Epidermal melanocyte (primary cell): ENCODE results near the gene MRPS2.
"Not testable (repeated sequence)": the region's sequence is repeated elsewhere in the genome, so short reads cannot be mapped to it uniquely, and the experiment has no call there.

Experiments used
- DNase-seq: peaks from one replicate; pipeline ENCODE4 v3.0.0; 2011; ENCODE audit warnings: low spot score; ENCODE audit not compliant: insufficient read length

The MRPS2 gene

DNA sequence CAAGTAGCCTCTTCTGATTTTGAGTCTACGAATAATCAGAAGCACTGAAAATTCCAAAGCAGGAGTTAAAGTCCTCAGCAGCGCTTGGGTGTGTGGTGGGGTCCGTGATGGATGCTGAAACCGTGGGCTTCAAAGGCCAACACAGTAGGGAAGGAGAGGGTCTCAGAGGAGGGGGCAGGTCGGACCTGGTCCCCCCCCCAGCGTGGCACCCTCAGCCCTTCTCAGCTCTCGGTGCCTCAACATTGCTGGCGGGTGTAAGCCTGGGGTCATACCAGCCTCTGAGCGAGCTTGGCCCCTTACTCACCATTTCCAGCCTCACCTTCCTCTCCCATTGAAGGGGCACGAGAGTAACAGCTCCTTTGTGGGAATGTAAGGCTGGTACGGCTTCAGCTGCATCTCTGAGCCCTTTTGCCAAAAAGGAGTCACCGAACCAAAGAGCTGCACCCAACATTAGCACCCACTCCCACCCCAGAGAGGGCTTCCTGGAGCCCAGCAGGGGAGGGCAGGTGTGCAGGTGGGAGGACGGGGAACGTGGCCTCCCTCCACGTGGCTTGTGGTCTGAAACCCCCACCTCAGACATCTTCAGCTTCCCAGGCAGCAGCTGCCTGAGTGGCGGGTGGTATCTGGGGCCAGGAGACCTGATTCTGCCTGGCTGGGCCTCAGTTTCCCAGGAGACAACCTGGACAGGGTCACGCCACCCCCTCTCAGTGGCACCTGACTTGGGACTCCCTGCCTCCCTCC is 14.0 kb downstream of the MRPS2 start:
- DNase-seq = no peak

DNA sequence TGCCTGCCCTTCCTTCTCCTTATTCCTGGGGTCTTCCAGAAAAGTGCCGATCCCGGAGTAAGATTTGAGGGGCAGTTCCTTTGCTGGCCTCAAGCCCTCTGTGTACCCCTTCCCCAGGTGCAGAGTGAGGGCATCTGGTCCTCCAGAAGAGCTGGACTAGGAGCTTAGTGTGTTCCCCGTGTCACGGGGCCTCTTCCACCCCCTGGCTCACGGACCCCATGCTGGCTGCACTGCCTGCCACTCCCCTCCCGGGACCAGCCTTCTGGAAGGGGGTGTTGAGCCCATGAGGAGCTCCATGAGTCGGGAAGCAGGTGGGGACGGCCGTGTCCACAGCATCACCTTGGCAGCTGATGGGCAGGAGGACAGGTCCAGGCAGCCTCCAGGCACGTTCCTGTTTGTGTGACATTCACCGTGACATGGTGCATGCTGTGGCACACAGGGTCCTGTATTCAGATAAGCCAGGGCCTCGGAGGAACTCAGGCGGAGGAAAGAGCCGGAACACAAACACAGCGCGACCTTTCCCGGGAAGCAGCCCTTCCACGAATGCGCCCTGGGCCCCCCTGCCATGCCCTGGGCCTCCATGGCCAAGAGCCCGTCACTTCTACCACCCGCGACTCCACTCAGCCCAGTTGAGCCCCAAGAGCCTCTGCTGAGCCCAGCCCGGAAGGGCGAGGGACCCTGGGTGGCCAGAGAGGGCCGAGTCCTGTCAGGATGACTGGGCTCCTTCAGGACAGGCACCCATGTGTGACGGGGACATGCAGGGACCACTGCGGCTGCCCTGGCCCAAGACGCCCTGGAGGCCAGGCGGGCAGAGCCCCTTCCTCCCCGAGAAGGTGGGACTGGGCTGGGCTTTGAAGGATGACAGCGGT is 14.8 kb downstream of the MRPS2 start:
- no peak for DNase-seq

DNA sequence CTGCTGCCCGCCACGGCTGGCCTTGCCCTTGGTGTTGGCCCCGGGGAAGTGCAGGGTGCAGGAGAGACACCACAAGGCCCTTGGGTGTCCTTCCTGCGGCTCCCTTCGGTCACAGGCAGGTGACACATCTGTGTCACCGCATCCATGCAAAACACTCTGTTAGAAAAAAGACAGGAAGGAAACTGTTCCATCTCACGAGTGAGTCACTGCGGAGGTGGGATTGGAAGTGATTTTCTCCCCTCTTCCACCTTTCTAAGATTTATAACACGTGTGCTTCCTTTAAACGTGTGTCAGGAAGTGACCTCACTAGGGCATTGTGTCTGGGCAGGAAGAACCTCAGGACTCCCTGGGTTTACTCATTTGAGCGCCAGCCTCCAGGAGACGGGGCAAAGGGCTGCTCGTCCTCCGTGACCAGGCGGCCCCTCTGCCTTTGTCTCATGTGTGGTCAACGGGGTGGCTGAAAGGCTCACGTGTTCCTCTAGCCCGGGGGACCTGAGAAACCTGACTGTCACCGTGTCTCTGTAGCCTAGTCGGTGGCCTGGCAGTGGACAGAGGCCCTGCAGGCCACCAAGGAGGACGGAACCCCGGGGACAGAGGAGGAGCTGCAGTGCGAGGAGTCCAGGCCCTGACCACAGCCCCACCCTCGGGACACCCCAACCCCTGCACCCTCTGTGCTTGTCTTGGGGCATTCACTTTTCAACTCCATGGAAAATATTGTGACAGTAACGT is 15.8 kb downstream of the MRPS2 start:
- no peak for DNase-seq

DNA sequence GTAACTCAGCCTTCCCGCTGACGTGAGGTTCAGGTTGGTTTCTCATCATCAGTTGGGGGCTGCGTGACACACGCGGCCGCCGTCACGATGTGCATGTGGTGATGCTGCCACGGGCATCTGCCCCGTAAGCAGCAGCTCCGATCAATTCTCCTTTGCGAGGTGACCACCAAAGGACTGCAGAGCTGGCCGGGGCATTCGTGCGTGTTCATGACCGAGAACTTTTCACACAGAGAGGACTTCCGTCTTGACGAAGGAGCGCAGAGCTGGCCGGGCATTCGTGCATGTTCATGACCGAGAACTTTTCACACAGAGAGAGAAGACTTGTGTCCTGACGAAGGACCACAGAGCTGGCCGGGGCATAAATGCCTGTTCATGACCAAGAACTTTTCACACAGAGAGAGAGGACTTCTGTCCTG is 16.9 kb downstream of the MRPS2 start:
- DNase-seq = no peak

DNA sequence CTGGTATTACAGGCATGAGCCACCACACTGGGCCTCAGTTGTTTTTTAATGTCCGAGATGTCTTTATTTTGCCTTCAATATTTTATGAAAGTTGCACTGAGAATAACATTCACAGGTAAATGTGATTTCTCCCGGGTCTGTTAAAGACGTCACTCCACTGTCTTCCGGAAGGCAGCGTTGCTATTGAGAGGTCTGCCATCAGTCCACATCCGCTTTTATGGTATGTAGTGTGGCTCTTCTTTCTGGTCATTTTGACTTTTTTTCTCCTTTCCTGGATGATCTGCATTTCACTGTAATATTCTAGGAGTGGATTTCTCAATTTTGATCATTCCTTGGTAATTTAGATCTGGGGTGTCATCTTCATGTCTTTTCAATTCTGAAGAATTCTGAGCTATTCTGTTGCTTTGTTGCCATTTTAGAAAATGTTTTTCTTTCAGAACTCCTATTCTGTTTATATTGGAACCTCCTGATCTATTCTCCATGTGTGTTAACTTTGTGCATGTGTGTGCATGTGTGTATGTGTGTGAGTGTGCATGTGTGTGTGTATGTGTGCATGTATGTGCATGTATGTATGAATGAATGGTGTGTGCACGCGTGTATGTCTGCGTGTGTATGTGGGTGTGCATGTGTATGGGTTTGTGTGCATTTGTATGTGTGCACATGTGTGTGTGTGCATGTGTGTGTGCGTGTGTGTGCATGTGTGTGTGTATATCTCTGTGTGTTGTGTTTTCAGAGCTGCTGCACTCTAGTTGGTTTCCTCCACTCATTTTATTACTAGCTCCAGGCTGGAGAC is 18.9 kb downstream of the MRPS2 start:
- no peak for DNase-seq

DNA sequence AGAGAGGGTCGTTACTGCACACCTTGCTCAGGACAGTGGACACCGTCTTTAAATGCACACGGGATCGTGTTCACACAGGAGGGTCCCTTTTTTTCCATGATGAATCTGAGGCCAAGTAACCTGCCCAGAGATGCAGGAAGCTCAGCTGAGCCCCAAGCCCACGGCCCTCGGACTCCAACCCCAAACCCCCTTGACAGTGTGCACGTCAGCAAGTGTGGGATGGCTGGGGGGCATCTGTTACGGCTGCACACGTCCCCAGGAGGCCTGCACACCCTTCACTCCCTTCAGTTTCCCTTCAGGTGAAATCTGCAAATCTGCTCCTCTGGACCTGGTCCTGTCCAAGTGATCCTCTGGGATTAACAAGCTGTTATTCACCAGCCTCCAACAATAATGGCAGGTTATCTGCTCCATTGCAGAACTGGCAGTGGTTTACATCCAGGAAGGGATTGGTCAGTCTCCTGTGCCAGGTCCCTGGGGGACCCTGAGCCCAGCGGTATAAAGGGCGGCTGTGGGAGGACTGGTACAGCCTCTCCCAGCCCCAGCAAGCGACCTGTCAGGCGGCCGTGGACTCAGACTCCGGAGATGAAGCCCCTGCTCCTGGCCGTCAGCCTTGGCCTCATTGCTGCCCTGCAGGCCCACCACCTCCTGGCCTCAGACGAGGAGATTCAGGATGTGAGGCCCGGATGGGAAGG is 20.6 kb downstream of the MRPS2 start, which contains the start of gene LCN1:
Gene LCN1 (plus strand): TSS at position 525 of the 692 bp plus-strand sequence. CDS start 58 bp downstream, at position 583.
- no peak for DNase-seq

DNA sequence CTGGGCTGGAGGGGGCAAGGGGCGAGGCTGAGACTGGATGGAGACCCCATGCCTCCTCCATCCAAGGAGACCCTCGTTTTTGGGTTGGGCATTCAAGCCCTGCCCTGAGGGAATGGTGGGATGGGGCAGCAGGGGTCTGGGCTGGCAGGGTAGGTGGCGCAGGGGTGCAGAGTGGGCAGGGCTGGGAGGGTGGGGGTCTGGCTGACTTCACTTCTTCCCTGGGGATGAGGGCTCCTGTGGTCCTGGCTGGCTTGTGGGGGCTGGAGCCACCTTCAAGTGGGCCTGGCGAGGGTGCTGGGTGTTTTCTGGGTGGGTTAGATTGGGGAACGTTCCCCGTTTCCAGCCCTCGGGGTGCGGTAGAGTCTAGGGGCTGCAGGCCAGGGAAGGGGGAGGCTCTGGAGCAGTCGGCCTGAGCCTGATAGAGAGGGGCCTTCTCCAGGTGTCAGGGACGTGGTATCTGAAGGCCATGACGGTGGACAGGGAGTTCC is 21.2 kb downstream of the MRPS2 start:
- no peak for DNase-seq

DNA sequence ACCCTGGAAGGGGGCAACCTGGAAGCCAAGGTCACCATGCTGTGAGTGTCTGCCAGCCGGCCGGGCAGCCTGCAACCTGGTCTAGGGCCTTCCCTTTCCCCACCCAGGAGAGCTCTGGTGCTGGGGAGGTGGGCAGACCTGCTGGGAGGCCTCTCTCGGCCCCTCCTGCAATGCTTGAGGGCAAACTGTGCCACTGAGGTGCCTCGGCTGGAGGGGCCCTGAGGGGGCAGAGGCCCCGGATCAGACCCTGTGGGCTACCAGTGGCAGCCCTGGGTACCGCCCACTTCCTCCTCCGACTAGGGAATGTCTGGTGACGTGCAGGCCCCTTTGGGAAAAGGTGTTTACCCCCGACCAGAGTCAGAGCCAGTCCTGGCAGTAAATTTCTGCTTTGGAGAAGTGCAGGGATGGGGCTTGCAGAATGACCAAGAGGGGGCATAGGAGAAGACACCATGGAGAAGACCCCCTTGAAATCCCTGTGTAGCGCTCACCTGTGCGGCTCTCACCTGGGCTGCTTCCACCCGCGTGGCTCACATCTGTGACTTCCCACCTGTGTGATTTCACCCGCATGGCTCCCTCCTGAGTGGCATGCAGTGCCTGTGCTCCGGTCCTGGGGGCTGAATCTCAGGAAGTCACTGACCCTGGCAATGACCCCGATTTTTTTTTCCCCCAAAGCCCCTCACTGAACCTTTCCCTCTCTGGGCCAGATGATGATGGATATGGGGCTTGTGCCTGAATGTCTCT is 21.8 kb downstream of the MRPS2 start:
- no peak for DNase-seq

DNA sequence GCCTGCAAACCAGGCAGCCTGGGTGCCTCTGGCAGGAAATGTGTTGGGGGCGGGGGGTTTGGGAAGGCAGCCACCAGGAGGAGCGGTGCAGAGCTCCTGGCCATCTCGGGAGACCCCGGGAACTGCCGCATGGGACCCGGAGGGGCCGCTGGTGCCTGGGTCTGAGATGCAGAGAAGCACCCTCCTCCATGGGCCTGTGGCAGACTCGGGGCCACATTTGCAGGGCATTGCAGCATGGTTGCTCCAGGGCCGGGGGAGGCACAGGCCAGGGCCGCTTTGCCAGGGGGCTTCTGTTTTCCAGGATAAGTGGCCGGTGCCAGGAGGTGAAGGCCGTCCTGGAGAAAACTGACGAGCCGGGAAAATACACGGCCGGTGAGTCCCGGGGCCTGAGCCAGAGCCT is 22.4 kb downstream of the MRPS2 start:
- no peak for DNase-seq

DNA sequence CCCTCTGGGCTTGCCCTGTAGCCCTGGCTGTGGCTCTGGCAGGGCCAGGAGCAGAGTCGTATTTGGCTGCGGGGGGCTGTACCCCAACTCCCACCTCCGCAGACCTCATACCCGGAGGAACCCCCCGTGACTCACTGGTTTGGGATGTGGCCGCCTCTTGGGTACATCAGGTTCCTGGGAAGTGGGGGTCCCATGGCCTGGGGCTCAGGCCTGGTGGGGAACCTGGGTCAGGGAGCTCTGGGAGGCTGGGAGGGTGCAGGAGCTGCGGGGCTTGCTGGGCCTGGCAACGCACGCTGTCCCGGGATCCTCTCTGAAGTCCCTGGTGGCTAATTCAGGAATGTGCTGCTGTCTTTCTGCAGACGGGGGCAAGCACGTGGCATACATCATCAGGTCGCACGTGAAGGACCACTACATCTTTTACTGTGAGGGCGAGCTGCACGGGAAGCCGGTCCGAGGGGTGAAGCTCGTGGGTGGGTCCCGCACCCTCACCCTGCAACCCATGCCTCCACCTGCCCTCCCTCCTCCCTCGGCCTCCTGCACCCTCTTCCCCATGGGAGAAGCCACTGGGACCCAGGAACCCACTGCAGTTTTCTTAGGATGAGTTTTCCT is 23.1 kb downstream of the MRPS2 start:
- DNase-seq = no peak

DNA sequence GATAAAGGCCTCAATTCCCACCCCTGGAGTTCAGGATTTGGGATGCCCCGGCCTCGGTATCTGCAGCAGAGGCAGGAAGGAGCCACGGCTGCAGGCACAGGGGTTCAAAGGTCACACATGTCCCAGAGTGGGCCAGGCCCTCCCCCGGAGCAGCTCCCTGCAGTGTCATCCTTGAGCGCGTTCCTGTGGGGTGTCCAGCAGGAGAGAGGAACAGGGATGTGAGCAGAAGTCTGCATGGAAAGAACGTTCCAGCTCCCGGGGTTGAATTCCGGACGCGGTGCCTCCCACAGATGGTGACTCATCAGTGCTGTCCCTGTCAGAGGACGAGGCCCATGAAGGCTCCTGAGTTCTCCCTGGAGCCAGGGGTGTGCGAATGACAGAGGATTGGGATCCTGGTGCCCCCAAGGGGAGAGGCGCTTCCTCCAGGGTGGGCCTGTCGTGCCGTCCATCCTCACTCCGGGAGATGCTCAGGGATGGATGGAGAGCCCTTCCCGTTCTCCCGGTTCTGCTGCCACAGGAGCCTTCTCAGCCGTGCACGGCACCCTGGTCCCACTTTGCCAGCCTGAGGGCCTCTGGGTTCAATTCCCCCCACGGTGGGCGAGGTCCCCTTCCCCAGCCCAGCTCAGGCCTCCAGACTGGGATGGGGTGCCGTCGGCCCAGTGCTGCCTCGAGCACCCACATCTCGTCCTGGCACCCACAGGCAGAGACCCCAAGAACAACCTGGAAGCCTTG is 23.8 kb downstream of the MRPS2 start:
- DNase-seq = no peak

DNA sequence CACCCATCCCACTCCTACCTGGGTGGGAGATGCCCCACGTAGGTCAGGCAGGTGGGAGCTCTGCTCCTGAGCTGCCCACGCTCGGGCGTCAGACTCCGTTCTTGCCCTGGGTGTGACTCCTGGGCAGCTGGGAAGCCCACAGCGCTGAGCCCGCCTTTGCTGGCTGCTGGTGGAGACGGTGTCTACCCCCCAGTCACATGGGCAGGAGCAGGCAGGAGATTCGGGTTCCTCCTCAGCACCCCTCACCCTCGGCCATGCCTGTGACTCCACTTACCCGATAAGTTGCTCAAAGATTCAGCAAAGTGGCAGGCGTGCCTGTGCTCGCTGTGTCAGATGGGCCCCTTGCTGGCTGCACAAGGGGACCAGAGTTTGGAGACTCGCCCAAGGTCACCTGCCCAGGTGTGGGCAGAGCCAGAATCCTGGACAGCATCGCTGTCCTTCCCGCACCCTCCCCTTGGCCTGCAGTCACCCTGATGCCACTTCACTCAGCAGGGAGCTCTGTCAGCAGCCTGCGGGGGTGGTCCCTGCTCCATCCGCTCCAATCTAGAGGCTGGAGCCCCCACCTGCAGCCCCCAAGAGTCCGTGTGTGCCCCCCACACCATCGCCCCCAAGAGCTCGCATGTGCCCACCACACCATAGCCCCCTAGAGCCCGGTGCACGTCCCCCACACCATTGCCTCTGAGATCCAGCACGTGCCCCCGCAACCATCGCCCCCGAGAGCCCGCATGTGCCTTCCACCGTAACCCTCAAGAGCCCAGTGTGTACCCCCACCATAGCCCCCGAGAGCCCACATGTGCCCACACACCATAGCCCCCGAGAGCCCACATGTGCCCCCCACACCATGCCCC is 25.0 kb downstream of the MRPS2 start:
- no peak for DNase-seq

DNA sequence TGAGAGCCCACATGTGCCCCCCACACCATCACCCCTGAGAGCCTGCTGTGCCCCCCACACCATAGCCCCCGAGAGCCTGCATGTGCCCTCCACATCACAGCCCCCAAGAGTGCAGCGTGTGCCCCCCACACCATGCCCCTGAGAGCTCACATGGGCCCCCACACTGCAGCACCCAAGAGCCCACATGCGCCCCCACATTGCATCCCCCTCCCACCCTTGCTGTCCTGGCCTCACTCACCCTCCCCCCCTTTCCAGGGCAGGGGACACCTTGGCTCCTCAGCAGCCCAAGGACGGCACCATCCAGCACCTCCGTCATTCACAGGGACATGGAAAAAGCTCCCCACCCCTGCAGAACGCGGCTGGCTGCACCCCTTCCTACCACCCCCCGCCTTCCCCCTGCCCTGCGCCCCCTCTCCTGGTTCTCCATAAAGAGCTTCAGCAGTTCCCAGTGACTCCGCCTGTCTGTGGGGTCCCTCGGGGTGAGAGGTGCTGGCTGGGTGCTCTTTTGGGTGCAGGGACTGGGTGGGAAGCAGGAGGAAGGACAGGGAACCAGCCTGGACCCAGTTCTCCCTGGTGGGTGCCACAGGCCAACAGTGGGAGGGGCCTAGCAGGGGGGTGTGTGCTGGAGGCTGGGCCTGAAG is 25.7 kb downstream of the MRPS2 start:
- no peak for DNase-seq

DNA sequence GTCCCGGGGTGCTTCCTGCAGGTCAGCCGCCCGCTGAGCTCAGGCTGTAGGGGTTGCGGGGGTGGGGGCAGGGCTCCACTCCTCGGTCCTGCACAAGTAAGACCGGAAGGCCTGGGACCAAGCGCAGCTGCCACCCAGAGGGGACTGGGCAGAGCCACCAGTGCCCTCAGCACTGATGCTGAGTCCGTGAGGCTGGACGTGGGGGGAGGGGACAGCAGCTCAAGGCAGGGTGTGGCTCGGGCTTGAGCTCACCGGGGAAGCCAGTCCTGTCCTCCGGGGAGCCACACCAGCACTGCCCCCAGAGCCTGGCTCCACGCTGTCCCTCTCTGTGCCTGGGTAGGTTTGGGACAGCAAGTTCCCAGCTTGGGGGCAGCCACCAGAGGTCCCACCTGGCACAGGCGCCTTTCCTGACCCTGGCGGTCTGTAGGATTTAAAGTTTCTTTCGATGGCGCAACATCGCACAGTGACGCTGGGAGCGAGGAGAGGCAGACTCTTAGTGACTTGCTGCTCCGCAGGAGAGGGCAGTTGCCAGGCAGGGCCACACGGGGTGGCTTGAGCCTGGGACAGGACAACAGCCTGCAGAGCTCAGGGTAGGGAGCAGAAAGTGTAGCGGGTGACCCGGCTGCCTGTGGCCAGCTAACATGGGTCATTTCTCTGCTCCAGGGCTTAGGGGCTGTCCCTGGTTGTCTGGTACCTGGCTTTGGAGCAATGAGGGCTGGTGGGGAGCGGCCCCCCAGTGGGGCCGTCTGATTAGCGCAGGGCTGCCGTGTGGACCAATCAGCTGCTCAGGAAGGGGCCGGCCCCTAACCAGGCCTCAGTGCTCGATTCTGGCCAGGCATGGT is 26.5 kb downstream of the MRPS2 start:
- no peak for DNase-seq

DNA sequence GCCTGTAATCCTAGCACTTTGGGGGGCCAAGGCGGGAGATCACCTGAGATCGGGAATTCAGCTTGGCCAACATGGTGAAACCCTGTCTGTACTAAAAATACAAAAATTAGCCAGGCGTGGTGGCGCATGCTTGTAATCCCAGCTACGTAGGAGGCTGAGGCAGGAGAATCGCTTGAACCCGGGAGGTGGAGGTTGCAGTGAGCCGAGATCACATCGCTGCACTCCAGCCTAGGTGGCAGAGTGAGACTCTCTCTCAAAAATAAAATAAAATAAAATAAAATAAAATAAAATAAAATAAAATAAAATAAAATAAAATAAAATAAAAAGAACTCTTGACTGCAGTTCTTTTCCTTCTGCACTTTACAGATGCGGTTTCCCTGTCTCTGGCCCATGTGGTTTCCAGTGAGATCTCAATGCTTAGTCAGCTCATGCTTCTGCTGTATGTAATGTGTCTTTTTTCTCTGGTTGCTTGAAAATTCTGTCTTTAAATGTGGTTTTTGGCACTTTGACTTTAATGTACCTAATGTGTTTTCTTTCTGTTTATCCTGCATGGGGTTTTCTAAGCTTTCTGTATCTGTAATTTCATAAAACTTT is 28.5 kb downstream of the MRPS2 start:
- DNase-seq = not testable (repeated sequence)

DNA sequence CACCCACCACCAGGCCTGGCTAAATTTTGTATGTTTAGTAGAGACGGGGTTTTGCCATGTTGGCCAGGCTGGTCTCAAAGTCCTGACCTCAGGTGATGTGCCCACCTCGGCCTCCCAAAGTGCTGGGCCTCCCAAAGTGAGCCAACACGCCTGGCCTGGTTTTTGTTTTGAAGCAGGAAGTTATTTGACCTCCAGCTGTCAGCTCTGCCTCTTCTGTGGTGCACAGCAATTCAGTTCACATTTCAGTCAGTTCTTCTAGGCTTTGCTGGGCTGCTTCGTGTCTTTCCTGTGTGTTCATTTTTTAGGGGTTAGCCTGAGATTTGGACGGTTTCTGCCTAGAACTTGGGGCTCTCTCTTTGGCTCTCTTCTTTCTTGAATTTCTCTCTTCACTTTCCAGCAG is 29.7 kb downstream of the MRPS2 start:
- DNase-seq = no peak
